HepG2 (cell line): ENCODE measurements around the gene PSMA7. TPM values are rescaled to one million over a fixed set of nuclear protein-coding genes. Genes with fewer than 3 reads are reported as not detected.

Source experiments
- ARHGAP35 ChIP-seq: sonication (generic); formaldehyde crosslinking; IDR thresholded peaks from 2 replicates; pipeline ENCODE4 v1.9.0; 2022; ENCODE audit warnings: mild to moderate bottlenecking, inconsistent platforms, moderate library complexity, missing genetic modification reagents, borderline replicate concordance
- LBX2 ChIP-seq: sonication (generic); formaldehyde crosslinking; IDR thresholded peaks from 2 replicates; pipeline ENCODE4 v1.5.0; 2020; ENCODE audit warnings: missing genetic modification reagents, mild to moderate bottlenecking, borderline replicate concordance
- MLX ChIP-seq: IDR thresholded peaks from 2 replicates; pipeline ENCODE4 v1.6.1; 2016
- MXD3 ChIP-seq: IDR thresholded peaks from 2 replicates; pipeline ENCODE4 v1.6.1; 2016; ENCODE audit warnings: mild to moderate bottlenecking, missing biosample characterization, missing genetic modification reagents
- NCOA1 ChIP-seq: sonication (generic); formaldehyde crosslinking; IDR thresholded peaks from 2 replicates; pipeline ENCODE4 v1.9.0; 2021; ENCODE audit warnings: missing genetic modification reagents
- NCOR1 ChIP-seq: fragments of 200-600 bp; sonication (generic); IDR thresholded peaks from 2 replicates; pipeline ENCODE4 v1.7.0; 2017; ENCODE audit warnings: antibody characterized with exemption, low read length, borderline replicate concordance
- PHF8 ChIP-seq: sonication (generic); formaldehyde crosslinking; IDR thresholded peaks from 2 replicates; pipeline ENCODE4 v1.5.0; 2020; ENCODE audit warnings: missing genetic modification reagents
- PRPF4 ChIP-seq: fragments of 200-400 bp; formaldehyde crosslinking; IDR thresholded peaks from 2 replicates; pipeline ENCODE4 v1.6.1; 2016; ENCODE audit warnings: low read length, low read depth; ENCODE audit not compliant: poor library complexity, severe bottlenecking
- RBAK ChIP-seq: sonication (generic); formaldehyde crosslinking; IDR thresholded peaks from 2 replicates; pipeline ENCODE4 v1.5.1; 2020; ENCODE audit warnings: mild to moderate bottlenecking, missing genetic modification reagents
- TOPORS ChIP-seq: sonication (generic); formaldehyde crosslinking; IDR thresholded peaks from 2 replicates; pipeline ENCODE4 v1.8.0; 2023; ENCODE audit warnings: mild to moderate bottlenecking, missing genetic modification reagents
- ZBED4 ChIP-seq: sonication (generic); formaldehyde crosslinking; IDR thresholded peaks from 2 replicates; pipeline ENCODE4 v1.4.0; 2020; ENCODE audit warnings: missing genetic modification reagents, borderline replicate concordance
- ZFP36L1 ChIP-seq: sonication (generic); formaldehyde crosslinking; IDR thresholded peaks from 2 replicates; pipeline ENCODE4 v1.8.0; 2022; ENCODE audit warnings: mild to moderate bottlenecking, missing genetic modification reagents, moderate library complexity
- ZFP36L2 ChIP-seq: sonication (generic); formaldehyde crosslinking; IDR thresholded peaks from 2 replicates; pipeline ENCODE4 v1.4.0; 2020; ENCODE audit warnings: missing genetic modification reagents
- ZFP82 ChIP-seq: sonication (generic); formaldehyde crosslinking; IDR thresholded peaks from 2 replicates; pipeline ENCODE4 v1.5.1; 2020; ENCODE audit warnings: mild to moderate bottlenecking, missing genetic modification reagents, borderline replicate concordance
- ZNF230 ChIP-seq: sonication (generic); formaldehyde crosslinking; IDR thresholded peaks from 2 replicates; pipeline ENCODE4 v1.4.0; 2020; ENCODE audit warnings: mild to moderate bottlenecking, missing genetic modification reagents
- ZNF687 ChIP-seq: sonication (generic); formaldehyde crosslinking; IDR thresholded peaks from 2 replicates; pipeline ENCODE4 v1.5.1; 2020; ENCODE audit warnings: mild to moderate bottlenecking, missing genetic modification reagents, moderate library complexity
- ZSCAN5A ChIP-seq: sonication (generic); formaldehyde crosslinking; IDR thresholded peaks from 2 replicates; pipeline ENCODE4 v1.8.0; 2022; ENCODE audit warnings: mild to moderate bottlenecking, missing genetic modification reagents, borderline replicate concordance
- polyA plus RNA-seq, 8 experiments: library from polyadenylated mRNA; depleted of rRNA in 3 of 8; stranded (reverse) in 7 of 8; unstranded in 1 of 8; fragments of >200 nt; fragmentation: Illumina TruSeq in 4 of 8; extraction: Trizol in 4 of 8; gene quantifications; 2 replicates each; pipeline versions ENCODE4 v1.2.1 to v1.2.3, GENCODE V29; 2011 to 2016; ENCODE audit warnings: low read depth in 4 of 8, missing spikeins in 1 of 8, mixed read lengths in 1 of 8; ENCODE audit not compliant: insufficient read depth in 1 of 8
- total RNA-seq, 5 experiments: library from RNA; depleted of rRNA; stranded (reverse); fragments of >200 nt; fragmentation: Illumina TruSeq; extraction: Trizol; gene quantifications; 2 replicates each; pipeline ENCODE4 v1.2.3, GENCODE V29; 2016; ENCODE audit warnings: low read depth in 1 of 5

The PSMA7 gene
- total and polyA plus RNA-seq, 2 of the 13 experiments (the other 11 are each of a cell fraction or from before 2014, with no cell fraction given), result 531 to 631 TPM

- 0 out of 2 replicates have a peak, but pooled peaks have one; percentile 14 for TF ChIP-seq ZBED4 (CRISPR knock-in tag)
- TF ChIP-seq LBX2 (CRISPR knock-in tag), result peak; percentile 85
- TF ChIP-seq NCOR1, result peak; percentile 94
- peak; percentile 34; the same call in 1 of the 2 replicates for TF ChIP-seq PHF8 (CRISPR knock-in tag)
- TF ChIP-seq MLX (CRISPR knock-in tag), result peak; percentile 81
- TF ChIP-seq RBAK, result 0 out of 2 replicates have a peak, but pooled peaks have one; percentile 74
- TF ChIP-seq ZNF230, result 0 out of 2 replicates have a peak, but pooled peaks have one; percentile 55
- no peak; the same call in 1 of the 2 replicates for TF ChIP-seq ZFP82 (CRISPR knock-in tag)
- TF ChIP-seq ZSCAN5A (CRISPR knock-in tag), result 0 out of 2 replicates have a peak, but pooled peaks have one; percentile 73
- TF ChIP-seq ZFP36L1 (CRISPR knock-in tag), result no peak
- TF ChIP-seq ZFP36L2 (CRISPR knock-in tag), result no peak
- peak; percentile 86; the same call in 1 of the 2 replicates for TF ChIP-seq ARHGAP35
- TF ChIP-seq ZNF687 (CRISPR knock-in tag), result peak; percentile 76
- no peak for TF ChIP-seq NCOA1
- no peak for TF ChIP-seq PRPF4
- TF ChIP-seq MXD3 (CRISPR knock-in tag), result peak; percentile 86
- TF ChIP-seq TOPORS (CRISPR knock-in tag), result peak; percentile 78; the same call in 1 of the 2 replicates
These were observed 3.0 kb upstream of the PSMA7 start (continued) for GRCh38 chr20:62146019-62146755.
